Stimulated activated CD4-positive, alpha-beta T cell treated with anti-CD3 and anti-CD28 coated beads, TNF-alpha, amount 100 ng/mL, for 1 hour (primary cell): Measurements from ENCODE around the gene OTOG.

Experiments used
- DNase-seq, 3 donors: peaks; one replicate each; pipeline ENCODE4 v3.0.0-alpha.2; 2020; ENCODE audit warnings: low read depth in 3 of 3, low spot score in 1 of 3

Gene OTOG

DNA sequence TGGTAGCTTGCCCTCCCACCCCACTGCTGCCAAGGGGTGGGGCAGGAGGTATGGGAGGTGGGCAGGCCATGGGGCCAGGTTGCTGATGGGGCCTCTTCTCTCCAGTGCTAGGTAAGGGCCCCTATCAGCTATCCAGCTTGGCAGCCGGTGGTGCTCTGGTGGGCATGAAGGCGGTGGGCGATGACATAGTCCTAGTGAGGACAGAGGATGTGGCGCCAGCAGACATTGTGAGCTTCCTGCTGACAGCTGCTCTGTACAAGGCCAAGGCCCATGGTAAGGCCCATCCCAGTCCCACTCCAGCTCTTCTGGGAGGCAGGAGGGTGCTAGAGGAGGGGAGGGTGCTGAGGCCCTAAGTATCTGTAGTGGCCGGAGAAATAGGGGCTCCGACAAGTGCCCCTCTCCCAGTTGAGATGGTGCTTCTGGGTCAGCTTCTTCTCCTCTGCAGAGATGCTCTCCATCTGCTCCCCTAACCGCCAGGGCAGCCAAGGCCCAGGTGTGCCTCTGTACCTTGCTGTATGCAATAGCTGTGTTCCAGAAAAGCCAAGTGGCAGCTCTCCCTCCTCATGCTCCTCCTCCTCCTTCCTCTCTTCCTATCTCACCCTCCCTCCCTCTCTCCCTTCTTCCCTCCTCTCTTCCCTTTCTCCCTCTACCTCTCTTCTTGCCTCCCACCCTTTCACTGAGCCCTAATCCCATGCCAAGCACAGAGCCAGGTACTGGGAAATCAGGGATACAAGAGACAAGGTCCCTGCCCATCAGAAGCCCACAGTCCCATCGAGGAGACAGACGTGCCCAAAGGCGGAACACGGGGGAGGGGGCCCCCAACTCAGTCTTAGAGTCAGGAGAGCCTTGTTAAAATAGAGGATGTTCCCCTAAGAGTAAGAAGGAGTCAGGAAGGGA is 55.3 kb downstream of the OTOG start:
- DNase-seq = no peak

DNA sequence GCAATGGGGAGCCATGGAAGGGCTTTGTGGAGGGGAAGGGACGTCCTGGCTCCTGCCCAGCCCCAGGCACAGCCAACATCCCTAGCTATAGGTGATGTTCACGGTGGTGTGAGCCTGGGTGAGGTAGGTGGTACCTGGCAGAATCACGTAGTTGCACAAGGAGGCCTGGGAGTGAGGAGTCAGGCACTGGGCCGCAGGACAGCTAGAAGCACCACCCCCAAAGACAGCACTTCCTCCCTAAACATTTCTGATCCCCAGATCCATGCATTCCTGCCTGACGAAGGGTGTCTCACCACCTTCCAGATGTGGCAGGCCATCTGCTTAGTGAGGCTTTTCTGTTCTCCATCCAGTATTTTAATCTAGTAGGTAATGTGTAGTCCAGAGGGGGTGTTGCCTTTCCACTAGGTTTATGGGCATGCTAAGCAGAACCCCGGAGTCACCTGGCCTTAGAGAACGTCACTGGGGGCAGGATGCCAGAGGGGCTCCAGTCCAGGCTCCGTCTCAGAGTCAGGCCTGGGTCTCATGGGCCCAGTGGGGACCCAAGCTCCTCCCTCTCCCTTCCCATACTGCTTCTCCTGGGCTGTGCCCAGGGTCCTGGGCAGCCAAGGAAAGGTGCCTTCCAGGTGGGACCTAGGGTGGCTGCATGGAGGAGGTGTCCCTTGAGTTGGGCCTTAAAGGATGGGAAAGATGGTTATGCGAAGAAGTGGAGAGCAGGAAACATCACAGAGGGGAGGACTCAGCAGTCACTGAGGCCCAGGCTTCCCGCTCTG is 56.2 kb downstream of the OTOG start:
- no peak for DNase-seq

DNA sequence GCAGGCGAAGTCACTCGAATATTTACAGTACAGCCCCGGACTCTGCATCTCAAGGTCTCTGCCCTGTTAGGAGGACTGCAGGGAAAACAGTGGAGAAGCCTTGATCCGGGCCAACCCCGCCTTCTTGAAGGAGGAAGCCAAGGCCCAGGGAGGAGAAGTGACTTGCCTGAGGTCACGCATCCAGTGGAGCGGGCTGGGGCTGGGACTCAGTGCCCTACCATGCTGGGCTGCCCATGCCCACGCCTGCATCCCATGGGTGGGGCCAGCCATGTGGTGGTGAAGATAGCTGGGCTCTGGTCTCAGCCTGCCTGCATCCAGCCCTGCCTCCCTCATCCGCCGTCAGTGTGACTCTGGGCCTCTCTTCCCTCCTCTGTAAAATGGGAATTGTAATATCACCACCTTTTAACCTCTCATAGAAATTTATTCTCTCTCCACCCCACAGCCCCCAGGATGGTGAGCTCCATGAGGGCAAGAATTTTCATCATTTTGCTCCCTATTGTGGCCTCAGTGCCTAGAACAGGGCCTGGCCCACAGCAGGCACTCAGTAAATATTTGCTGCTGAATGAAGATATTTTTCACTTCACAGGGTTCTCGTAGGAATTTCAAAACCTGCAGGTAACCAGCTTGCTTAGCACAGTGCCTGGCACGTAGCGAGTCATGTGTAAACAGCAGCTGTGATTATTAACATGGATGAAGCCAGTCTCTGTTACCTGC is 57.3 kb downstream of the OTOG start:
- no peak for DNase-seq

DNA sequence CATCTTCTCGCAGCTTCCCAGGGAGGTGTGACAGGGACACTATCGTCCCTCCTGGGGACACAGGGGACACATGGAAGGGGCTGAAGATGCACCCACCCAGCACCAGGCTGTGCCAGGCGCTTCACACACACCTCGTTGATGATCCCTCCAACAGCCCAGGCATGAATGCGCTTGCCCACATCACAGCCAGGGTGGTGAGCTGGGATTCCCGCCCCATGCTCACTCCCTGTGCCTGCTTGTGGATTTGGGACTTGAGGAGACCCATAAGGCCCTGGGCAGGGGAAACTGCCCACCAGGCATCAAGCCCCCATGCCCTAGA is 57.8 kb downstream of the OTOG start:
- DNase-seq = no peak

DNA sequence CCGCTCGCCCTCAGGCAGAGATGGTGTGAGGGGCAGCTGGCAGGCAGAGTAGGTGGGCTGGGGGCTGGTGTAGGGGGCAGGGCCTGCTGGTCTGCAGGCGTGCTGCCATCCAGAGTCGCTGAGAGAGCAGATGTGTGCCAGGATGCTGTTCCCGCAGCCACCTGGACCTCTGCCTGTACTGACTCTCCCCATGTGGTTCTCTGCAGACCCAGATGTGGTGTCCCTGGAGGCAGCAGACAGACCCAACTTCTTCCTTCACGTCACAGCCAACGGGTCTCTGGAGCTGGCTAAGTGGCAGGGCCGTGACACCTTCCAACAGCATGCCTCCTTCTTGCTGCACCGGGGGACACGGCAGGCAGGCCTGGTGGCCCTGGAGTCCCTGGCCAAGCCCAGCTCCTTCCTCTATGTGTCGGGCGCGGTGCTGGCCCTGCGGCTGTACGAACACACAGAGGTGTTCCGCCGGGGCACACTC is 58.6 kb downstream of the OTOG start:
- no peak for DNase-seq

DNA sequence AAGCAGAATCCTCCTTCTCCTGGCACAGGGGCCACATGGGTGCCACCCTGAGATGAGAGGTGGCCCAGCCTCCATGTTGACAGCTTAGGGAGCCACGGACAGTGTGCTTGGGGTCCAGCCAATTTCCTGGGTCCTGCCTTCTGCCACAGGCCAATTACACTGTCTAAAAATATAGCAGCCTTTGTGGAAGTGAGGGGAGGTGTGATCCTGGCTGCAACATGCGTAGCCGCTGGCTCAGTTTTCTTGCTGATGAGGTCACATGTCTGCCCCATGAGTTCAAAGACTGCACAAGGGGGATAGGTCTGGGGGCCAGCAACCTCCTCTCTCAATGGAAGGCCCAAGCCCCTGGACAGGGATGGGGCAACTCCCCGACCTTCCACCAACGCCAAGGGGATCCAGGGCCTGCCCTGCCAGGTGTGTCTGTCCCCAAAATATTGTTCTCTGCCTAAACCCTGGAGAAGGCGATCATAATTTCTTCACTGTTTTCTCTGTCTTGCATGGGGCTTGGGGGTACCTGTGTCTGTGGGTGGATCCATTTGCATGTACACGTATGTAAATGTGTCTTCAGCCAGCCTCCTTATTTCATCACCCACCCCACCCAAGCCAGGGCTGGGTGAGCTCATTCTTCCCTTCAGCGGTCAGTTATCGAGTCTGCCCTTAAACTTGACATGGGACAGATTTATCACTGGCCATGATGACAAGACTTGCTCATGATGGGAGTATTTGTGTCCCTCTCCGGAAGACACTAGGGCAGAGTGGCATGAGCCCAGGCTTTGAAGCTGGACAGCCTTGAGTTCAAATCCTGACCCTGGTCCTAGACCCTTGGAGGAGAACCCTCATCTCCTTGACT is 59.4 kb downstream of the OTOG start:
- DNase-seq = no peak

DNA sequence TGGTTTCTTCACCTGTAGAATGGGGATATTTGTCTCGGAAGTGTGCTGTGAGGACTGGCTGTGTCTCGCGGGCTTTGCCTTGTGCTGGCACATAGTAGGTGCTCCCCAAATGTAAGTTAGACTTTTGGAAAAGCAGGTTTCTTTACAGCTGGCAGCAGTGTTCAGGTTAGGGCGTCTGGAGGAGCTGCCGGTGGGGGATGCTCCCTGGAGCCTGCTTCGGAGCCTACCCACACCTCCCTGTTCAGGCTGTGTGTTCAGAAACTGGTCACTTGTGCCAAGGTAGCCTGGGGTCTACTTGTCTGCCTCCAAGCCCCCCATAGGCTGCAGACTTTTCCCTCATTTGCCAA is 60.0 kb downstream of the OTOG start:
- no peak for DNase-seq

DNA sequence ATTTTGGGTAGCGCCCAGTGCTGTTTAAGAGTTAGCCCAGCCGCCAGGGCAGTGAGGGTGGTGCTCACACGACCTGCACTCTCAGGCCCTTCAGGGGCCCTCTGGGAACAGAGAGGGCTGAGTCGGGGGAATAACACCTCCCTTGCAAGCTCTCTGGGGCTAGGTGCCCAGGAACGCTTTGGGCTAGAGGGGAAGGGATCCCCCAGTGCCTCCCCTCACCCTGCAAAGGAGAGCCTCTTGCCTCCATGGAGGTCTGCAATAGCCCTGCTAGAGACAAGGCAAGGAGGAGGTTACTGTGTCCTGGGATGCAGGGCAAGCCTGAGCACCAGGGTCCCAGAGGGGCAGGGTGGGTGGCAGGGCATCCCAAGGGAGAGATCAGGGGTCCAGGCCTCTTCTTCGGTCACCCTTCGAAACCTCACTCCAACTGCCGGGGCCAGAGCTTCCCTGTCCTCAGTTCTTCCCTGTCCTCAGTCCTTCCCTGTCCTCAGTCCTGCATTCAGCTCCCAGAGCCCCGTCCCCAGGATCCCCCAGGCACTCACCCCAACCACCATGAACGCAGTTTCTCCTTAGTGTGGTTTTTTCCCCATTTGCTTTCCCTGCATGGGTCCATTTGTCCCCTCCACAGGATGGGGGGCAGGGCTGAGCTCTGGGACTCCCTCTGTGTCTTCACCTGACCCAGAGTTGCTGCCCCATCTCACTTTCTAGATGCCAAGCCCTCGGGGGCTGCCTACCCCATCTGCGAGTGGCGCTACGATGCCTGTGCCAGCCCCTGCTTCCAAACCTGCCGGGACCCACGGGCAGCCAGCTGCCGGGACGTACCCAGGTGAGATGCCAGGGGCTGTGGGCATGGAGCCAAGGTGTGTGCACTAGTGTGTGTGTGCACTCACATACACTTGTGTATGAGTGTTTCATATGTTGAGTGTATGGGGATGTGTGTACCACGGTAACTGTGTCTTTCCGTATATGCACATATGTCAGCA is 60.8 kb downstream of the OTOG start:
- DNase-seq = no peak

DNA sequence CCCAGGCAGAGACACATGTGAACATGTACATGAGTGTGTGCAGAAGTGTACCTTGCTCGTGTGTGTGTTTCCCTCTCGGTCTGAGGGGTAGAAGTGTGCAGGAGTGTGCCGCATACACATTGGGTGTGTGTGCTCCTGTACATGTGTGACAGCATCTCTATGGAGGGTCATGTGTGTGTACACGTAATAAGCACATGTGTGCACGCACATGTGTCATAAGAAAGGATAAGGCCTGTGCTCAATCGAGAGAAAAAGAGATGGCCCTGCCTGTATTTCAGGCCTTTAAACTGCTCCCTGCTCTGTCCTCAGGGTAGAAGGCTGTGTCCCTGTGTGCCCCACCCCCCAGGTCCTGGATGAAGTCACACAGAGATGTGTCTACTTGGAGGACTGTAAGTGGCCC is 61.8 kb downstream of the OTOG start:
- no peak for DNase-seq

DNA sequence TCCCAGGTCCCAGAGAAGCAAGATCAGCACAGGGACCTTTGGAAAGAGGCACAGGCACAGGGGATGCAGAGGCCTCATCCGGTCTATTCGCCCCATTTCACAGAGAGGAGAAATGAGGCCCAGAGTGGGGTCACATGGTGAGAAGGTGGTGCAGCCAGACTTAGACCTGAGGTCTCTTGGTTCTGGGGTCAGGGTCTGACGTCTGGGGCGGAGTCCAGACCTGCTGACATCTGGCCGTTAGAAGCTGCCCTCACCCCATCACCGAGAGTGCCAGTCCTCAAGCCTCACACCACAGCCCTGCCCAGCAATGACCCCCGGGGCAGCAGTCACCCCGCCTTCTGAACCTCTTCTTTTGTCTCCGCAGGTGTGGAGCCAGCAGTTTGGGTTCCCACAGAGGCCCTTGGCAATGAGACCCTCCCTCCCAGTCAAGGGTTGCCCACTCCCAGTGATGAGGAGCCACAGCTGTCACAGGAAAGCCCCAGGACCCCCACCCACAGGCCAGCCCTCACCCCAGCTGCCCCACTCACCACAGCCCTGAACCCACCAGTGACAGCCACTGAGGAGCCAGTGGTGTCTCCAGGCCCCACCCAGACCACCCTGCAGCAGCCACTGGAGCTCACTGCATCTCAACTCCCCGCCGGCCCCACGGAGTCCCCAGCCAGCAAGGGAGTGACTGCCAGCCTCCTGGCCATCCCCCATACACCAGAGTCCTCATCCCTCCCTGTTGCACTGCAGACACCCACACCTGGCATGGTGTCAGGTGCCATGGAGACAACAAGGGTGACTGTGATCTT is 62.4 kb downstream of the OTOG start:
- DNase-seq = no peak

DNA sequence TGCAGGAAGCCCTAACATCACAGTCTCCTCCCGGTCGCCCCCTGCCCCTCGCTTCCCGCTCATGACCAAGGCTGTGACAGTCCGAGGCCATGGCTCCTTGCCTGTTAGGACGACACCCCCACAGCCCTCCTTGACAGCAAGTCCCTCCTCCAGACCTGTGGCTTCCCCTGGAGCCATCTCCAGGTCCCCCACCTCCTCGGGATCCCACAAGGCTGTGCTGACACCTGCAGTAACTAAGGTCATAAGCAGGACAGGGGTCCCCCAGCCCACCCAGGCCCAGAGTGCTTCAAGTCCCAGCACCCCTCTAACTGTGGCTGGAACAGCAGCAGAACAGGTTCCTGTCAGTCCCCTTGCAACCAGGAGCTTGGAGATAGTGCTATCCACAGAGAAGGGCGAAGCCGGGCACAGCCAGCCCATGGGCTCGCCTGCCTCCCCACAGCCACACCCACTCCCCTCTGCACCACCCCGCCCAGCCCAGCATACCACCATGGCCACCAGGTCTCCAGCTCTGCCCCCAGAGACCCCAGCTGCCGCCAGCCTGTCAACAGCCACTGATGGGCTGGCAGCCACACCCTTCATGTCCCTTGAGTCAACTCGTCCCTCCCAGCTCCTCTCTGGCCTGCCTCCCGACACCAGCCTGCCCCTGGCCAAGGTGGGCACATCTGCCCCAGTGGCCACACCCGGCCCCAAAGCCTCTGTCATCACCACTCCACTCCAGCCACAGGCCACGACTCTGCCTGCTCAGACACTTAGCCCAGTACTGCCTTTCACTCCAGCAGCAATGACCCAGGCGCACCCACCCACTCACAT is 63.2 kb downstream of the OTOG start:
- no peak for DNase-seq

DNA sequence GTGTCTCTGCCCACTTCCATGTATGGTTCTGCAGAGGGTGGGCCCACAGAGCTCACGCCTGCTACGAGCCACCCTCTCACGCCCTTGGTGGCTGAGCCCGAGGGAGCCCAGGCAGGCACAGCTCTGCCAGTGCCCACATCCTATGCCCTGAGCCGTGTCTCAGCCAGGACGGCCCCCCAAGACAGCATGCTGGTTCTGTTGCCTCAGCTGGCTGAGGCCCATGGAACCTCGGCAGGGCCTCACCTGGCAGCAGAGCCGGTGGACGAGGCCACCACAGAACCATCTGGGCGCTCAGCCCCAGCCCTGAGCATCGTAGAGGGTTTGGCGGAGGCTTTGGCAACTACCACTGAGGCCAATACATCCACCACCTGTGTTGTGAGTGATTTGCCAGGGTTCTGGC is 64.0 kb downstream of the OTOG start:
- DNase-seq = no peak

DNA sequence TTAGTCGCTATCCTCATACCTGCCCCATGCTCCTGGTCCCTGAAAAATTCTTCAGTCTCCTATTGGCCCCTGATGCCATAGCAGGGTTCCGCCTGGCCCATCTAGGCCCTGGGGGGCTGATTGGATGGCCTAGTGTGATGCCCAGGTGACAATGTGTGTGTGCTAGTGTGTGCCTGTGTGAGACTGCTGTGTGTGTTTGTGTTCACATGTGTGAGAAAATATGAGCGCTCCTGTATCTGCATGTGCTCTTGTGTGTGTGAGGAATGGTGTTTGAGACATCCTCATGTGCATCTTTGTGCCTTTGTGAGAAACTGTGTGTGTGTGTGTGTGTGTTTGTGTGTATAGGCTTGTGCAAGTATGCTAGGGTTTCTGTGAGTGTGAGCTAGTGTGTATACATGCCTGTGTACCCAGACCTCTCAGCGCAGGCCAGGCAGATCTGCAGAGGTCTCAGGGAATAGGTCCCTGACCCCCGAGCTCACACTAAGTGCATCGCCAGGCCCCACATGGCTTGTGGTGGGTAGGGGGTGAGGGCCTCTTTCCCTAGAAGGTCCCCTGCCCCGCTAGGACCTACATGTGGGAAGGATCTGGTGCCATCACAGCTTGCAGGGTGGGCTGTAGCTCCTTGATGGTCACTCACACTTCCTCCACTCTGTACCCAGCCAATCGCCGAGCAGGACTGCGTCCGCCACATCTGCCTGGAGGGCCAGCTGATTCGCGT is 64.6 kb downstream of the OTOG start:
- DNase-seq = no peak

DNA sequence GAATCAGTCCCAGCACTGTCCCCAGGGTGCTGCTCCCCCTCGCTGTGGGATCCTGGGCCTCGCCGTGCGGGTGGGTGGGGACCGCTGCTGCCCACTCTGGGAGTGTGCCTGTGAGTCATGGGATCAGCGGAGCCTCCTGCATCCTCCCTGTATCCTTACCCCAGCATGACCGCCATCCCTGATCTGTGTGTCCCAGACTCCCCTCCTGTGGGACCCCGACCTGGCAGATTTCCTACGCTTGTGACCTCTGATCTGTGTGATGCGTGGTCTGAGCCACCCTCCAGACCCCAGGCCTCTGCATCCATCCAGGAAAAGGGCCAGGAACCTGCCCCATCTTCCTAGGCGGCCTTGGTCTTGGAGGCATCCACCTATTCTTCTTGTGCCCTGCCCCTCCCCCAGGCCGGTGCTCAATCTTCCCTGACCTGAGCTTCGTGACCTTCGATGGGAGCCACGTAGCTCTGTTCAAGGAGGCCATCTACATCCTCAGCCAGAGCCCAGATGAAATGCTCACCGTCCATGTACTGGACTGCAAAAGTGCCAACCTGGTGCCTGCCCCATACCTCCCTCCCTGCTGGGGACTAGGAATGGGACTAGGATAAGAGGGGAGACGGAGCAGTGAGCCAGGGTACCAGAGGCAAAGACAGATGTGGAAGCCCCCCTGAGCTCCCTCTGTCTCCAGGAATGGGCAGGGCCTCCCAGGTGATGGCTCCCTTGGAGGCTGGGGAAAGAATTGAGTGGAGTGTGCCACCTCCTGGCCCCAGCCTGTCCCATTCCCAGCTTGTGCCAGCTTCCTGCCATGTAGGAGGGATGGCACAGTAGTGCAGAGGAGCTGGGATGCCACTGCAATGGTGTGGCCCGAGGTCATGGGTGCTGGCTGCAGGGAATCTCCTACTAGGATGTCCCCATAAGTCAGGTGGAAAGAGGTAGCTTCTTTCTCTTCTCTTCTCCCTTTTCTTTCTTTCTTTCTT is 65.4 kb downstream of the OTOG start:
- no peak for DNase-seq

DNA sequence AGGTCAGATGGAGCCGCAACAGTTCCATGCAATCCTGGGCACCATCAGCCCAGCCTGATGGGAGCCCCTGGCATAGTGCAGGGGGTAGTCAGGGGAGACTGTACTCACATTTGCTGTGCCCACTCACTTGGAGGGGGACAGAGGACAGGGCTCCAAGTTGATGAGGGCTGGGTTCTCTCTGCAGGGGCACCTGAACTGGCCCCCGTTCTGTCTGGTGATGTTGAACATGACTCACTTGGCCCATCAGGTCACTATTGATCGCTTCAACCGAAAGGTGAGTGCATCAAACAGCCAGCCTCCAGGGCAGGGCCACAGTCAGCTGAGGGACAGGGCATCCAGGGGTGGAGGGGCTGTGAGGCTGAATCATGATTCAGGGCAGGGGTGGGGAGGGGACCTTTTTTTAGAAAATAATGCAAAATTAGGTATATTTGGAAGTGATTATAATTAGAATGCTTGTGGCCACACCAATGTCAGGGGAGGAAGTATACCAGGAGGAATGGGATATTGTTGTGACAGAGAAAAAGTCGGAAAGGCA is 66.4 kb downstream of the OTOG start:
- no peak for DNase-seq

DNA sequence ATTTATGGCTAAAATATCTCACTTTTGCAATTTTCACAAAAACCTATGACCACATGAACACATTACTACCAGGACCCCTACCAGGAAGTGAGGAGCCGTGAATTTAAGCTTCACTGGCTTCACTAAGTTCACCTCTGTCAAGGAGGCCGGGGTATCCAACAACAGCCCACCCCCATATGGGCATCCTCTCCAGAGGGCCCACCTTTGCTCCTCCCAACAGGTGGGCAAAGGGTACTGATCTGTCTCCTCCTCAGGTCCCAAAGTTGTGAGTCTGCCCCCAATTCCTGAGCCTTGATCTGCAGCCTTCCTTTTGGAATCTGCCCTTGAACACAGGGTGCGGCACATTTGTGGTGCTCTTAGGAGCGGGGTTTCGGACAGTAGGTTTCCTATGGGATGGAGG is 66.9 kb downstream of the OTOG start:
- DNase-seq = no peak
